ENCODE measurements around the gene FBXL16.

DNA sequence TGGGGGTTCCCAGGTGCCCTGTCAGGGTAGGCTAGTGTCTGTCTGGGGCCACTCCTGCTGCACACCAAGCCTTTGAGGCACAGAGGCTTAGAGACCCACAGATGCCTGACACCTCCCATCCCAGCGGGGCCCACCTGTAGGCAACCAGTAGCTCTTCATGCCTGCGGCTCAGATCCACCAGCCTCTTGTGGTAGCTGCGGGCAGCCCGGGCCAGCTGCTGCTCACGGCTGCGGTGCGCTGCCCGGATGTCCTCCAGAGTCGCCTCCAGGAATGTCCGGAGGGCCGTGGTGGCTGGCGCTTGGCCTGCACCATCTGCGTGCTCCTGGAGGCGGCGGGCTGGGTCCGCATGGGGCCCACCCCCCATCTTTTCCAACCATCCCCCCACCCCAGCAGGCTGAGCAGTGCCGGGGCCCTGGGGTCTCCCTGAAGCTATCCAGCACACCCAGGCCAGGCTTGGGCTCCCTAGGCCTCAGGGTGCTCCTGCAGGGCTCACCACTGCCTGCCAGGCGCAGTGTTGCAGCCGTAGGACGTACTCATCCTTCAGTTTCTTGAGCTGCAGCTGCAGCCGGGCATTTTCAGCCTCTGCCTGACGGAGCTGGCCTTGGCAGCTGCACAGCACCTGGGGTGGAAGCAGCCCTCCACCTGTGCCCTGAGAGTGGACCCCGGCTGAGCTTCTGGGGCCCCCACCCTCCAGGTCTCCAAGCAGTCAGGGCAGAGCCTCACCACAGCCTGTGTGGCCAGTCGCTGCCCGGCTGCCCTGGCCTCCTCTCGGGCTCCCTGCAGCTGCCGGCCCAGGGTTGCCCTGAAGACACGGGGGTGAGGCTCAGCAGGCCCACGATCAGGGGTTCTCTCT lies 18.8 kb upstream of the FBXL16 start:
- TF ChIP-seq, protein P1, sequence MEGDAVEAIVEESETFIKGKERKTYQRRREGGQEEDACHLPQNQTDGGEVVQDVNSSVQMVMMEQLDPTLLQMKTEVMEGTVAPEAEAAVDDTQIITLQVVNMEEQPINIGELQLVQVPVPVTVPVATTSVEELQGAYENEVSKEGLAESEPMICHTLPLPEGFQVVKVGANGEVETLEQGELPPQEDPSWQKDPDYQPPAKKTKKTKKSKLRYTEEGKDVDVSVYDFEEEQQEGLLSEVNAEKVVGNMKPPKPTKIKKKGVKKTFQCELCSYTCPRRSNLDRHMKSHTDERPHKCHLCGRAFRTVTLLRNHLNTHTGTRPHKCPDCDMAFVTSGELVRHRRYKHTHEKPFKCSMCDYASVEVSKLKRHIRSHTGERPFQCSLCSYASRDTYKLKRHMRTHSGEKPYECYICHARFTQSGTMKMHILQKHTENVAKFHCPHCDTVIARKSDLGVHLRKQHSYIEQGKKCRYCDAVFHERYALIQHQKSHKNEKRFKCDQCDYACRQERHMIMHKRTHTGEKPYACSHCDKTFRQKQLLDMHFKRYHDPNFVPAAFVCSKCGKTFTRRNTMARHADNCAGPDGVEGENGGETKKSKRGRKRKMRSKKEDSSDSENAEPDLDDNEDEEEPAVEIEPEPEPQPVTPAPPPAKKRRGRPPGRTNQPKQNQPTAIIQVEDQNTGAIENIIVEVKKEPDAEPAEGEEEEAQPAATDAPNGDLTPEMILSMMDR (conservative IDR thresholded peaks at IDR 0.05; ENCODE audit: low read depth in 2 of 2), result no peak
- no peak for TF ChIP-seq POLR2AphosphoS5 (IDR thresholded peaks at IDR 0.05; ENCODE audit: low read depth)
- TF ChIP-seq, protein P2, sequence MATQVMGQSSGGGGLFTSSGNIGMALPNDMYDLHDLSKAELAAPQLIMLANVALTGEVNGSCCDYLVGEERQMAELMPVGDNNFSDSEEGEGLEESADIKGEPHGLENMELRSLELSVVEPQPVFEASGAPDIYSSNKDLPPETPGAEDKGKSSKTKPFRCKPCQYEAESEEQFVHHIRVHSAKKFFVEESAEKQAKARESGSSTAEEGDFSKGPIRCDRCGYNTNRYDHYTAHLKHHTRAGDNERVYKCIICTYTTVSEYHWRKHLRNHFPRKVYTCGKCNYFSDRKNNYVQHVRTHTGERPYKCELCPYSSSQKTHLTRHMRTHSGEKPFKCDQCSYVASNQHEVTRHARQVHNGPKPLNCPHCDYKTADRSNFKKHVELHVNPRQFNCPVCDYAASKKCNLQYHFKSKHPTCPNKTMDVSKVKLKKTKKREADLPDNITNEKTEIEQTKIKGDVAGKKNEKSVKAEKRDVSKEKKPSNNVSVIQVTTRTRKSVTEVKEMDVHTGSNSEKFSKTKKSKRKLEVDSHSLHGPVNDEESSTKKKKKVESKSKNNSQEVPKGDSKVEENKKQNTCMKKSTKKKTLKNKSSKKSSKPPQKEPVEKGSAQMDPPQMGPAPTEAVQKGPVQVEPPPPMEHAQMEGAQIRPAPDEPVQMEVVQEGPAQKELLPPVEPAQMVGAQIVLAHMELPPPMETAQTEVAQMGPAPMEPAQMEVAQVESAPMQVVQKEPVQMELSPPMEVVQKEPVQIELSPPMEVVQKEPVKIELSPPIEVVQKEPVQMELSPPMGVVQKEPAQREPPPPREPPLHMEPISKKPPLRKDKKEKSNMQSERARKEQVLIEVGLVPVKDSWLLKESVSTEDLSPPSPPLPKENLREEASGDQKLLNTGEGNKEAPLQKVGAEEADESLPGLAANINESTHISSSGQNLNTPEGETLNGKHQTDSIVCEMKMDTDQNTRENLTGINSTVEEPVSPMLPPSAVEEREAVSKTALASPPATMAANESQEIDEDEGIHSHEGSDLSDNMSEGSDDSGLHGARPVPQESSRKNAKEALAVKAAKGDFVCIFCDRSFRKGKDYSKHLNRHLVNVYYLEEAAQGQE (IDR thresholded peaks at IDR 0.05; ENCODE audit: unreplicated experiment), result no peak

Measured in GM23338 (cell line).